ENCODE results near the gene THSD4.

The THSD4 gene

DNA sequence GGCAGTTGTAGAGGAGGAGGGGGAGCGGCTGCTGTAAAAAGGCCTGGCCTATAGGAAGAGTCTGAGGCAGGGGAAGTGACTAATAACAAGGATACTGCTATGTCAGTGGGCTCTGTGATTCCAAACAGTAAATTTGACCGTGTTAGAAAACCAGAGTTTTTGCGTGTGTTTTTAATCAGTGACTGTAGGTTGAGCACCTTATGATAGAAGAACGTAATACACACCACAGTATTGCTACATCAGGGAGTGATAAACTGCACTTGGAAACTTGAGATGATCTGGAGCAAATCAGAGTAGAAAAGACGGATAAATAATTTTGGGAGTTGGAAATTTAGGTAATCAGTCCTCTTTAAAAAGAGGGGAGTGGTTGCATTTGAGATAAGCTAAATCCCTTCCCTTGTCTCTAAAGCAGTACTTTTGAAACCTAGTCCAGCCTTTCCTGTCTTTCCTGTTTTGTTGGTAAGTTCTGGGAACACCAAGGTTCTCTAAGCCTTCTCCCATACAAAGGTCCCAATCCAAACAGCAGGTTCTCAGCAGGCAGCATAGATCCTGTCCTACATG is 564.6 kb downstream of the THSD4 start:
- no peak for DNase-seq

DNA sequence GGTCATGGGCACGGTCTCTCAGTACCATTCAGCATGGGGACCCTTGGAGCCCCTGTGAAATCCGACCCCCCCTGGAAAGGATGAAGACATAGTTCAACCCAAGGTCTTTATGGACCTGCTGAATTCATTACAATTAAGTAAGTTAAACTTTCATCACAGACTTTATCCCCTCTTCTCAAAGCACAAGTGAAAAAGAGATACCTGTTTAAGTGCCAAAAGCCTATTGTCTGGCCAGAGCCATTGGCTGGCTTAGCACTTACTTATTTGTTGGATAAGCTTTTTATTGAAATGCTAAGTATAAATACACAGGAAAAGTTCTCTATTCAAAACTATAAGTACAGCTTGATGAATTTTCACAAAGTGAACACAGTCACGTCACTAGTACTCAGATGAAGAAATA is 566.7 kb downstream of the THSD4 start:
- DNase-seq: no peak

DNA sequence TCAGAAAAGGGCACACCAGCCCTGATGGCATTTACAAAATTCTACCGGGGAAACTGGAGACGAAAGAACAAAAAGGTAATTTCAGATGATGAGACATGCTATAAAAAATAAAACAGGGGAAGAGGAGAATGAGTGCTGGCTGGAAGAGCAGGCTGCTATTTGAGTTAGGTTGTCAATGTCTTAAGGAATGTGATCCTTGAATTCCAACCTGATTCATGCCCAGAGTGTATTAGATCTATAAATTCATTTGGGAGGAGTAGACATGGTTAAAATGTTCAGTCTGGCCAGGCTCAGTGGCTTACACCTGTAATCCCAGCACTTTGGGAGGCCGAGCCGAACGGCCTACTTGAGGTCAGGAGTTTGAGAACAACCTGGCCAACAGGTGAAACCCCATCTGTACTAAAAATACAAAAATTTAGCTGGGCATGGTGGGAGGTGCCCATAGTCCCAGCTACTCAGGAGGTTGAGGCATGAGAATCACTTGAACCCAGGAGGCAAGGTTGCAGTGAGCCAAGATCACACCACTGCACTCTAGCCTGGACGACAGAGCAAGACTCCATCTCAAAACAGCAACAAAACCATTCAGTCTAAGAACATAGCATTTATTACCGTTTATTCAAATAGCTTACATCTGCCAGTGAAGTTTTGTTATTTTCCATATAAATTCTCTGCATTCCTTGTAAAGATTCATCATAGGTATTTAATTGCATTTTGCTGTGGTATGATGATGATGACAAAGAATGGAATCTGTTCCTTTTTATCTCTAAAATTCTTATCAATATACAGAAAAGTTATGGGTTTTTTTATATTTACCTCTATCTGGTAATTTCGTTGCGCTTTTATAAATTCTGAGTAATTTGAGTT is 568.4 kb downstream of the THSD4 start:
- no peak for DNase-seq

DNA sequence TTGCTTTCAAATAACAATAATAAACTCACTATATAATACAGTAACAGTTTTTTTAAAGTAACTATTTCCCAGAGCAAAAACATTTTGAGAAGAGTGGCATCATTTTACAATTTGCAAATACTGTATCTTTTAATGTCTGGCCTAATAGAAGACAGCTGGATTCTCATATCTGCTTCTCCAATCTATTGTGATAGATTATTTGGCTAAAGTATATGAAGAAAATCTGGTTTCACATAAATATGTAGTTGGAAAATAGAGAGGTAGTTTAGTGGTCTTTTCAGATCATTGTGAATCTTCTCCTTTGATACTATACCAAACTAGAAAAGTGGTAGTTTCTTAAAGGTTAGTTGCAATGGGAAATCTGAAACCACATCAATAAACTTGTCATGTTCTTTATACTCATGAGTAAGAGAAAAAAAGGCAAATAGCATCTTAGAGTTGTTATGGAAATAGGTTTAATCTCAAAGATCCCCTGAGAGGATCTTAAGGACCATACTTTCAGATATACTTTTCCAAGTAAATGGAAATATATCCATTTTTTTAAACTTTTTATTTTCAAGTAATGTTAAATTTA is 570.2 kb downstream of the THSD4 start:
- no peak for DNase-seq

DNA sequence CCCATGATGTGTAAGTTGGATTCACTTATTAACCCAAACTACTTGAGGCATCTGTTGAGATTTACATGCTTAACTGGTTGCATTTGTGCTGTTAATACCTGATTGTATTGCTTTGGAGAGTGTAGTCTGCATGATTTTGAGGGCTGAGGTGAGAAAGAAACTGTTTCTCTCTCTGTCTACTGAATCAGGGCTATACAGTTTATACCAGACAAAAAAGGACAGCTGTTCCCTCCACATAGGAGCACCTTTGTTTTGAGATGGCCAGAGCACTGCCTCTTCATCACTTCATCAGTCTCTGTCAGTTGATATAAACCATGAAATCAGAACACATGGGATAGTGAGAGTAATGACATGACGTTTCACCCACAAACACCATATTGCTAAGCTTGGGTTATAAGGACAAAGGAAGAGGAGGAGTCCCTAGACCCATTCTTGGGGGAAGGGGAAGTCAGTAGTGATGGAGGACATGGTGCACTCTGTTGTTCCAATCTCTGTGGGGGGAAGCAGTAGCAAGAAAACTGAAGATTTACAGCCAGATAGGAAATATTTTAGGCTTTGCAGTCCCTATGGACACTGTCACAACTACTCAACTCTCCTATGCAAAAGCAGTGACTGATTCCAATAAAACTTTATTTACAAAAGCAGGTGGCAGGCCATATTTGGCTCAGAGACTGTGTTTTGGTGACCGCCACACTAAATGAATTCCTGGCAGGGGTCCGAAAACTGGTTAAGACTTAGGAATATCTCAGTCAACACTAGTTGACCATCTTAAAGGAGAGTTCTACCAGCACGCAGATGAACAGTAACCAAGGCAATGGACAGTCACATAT is 571.2 kb downstream of the THSD4 start:
- DNase-seq: no peak

DNA sequence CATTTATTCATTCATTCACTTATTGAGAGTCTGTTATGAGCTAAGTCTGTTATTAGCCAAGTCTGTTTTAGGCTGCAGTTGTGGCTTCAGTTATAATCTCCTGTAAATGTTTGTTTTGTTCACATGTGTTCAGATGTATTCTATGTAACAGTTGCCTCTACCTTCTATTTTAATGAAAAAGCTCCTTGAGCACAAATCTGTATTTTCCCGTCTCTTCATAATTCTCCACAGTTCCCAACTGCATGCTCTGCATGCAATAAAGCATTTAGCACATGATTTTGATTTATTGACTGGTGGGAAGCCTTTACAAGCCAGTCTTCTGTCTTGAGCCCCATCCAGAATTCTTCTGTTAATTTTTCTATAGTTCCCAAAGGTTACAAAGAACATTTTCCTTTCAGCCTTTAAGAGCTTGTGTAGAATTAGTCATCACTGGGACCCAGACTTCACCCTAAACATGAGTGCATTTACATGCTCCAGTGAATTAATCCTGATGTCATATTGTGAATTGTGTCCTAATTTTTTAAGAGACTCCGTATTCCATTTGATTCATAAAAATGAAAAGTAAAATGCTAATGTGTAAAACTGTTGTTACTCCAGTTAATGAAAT is 572.7 kb downstream of the THSD4 start:
- DNase-seq: no peak

DNA sequence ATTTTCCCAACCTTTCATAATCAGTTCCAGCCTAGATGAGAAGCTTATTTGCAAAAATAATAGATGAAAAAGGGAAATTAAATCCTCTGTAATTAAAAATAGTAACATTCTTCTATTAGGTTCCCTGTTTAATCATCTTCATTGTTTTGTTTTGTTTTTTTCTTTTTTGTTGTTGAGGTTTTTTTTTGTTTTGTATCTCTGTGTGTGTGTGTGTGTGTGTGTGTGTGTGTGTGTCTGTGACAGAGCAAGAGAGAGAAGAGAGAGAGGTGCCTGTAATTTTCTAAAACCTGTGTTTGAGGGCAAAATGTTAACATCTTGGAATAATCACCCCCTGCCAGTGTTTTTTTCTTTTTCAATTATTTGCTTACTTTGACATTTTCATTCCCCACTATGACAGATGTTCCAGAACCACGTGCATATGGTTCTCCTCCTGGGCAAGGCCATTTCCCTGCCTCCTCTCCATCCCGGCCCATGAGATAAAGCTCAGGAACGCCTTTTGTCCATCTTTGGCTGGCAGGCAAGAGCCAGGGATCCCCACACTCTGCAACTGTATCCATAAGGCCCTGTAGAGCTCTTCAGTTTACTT is 573.3 kb downstream of the THSD4 start:
- DNase-seq: no peak

DNA sequence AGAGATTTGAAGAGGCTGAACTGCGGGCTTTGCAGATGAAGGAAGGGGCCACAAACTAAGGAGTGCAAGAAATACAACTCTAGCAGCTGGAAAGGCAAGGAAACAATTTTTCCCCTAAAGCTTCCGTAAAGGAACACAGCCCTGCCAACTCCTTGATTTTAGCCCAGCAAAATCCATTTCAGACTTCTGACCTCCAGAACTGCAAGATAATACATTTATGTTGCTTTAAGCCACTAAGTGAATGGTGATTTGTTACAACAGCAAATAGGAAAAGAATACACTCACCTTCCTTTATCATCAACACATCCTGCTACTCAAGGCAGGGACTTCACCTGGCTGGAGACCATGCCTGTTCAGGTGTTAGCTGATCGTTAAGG is 575.8 kb downstream of the THSD4 start:
- no peak for DNase-seq

DNA sequence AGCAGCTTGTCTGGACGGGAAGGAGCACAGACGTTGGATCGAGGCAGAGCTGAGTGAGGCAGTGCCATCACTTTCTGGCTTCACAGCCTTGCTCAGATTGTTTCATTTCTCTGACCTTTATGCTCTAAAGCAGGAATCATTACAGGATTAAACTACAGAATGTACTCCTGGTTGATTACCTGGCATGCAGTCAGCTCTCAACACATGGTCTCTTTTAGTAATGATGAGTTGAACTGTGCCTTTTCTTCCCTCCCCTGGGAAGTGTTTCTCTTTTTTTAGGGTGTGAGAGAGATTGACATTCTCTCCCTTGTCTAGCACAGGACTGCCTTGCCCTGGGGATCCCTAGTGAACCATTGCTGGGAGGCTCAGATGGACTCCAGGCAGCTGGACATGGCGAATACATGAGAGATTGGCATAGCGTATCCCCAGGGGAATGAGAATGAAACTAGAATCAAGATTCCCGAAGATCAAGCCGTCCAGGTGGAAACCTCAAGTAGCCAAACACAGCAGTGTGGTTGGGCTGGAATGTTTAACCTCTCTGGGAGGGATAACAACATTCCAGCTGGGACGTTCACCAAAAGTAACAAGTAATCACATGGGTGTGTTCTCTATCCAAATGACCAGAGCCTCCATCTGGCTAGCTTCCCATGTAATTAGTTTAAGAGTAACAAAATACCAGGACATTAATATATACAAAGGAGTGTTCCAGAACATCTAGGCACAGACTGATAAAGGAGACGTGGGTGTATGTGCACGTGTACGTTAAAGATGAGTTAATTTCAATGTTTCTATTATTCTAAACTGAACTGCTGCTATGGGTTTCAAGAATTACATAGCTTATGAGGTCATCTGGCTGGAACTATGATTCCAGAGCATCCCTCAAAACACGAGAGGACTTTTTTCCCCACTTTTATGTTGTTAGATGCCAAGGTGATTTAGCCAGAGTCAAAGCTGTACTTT is 576.5 kb downstream of the THSD4 start:
- DNase-seq: no peak

DNA sequence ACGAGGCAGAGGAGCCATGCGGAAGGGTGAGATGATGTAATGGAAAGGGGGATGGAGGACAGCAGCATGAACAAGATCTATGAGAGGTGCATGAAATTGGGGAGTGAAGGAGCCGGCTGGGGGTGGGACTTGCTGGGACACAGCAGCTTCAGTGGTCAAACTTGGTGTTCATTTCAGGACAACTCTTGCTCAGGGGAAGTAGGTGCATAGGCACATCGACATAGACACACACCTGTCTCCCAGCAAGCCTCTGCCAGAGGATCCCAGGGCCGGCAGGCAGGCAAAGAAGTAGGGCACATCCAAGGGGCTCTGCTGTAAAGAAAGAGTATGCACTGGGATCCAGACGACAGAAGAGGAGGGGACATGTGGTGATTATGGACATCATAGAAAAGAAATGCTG is 582.0 kb downstream of the THSD4 start:
- no peak for DNase-seq

DNA sequence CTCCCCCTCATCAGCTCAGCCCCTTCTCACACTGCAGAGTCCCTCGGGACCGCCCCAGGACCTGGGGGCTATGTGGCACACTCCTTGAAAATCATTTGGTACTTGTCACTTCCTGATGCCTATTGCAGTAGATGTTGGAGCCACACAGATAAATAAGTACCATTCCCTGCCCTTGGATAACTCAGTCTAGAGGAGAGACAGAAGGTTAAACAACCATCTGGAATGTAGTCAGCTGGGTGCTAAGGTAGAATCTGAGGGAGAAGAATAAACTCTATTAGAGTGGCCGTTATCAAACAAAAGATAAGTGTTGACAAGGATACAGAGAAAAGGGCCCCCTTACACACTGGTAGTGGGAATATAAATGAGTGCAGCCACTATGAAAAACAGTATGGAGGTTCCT is 582.8 kb downstream of the THSD4 start:
- no peak for DNase-seq

DNA sequence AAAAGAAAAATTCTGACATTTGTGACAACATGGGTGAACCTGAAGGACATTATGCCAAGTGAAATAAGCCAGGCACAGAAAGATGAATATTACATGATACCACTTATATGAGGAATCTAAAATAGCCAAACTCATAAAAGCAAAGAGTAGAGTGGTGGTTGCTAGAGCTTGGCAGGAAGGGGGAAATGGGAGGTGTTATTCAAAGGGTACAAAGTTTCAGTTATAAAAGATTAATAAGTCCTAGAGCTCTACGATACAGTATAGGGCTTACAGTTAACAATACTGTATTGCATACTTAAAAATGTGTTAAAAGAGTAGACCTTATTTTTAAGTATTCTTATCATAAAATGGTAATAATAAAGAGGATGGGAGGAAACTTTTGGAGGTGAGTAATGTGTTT is 583.5 kb downstream of the THSD4 start:
- DNase-seq: no peak

DNA sequence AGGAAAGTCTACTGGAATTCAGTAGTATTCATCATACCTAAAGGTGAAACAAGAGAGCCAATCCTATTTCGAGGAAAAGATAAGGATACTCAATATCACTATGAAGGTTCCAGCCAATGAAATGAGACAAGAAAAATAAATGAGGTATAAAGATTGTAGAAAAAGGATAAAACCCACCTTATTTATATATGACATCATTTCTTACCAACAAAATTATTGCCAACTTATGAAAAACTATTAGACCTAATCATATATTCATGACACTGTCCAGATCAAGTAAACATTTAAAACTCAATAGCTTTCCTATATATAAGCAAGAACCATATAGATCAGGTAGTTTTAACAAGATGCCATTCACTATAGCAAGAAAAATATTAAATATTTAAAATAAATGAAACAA is 584.7 kb downstream of the THSD4 start:
- no peak for DNase-seq

DNA sequence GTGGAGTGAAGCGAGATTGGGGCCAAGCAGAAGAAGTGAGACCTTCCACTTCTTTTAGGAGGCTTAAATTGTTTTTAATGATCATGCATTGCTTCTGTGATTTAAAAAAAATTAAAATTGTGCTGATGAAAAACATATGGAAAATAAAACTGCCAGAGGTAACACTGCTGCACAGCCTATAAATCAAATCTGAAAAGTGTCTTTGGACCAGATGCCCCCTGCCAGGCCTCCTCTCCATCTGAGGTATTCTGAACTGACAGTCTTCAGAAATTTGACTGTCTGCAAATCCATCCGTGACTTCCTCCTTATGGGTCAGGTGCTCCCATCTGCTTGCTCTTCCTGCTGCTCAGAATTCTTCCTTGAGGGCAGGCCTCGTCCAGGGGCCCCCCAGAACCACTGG is 586.5 kb downstream of the THSD4 start:
- no peak for DNase-seq

DNA sequence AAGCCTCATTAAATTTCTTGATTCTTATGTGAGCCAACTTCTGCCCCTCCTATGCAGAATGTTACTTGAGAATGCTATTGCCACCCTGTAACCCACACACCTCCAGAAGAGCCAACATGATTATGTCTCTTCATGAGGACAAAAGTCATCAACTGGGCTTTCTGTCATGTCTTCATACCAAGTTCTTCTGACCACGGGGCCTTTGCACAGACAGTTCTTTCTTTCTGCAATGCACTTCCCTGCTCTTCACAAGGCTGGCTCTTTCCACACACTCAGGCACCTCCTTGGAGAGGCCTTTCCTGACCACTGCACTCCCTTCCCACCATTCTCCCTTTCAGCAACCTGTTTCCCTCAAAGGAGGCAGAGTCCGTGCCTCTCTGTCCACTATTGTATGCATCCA is 587.2 kb downstream of the THSD4 start:
- DNase-seq: no peak

DNA sequence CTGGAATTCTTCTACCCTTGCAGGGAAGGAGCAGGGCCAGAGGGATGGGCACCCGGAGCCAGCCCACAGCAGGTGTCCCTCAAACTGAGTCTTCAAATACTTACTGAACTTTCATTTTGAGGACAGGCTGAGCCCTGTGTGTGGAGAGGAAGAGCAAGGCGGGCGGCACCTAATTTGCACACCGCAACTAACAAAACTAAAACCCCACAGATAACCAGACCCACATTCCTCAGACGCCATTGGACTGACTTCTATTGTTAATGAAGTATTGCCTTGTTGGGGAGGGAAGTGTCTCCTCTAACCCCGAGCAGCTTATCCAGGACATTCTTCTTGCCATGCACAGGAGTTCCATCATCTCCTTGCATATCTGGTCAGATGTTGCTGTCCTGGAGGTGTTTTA is 589.9 kb downstream of the THSD4 start:
- no peak for DNase-seq

DNA sequence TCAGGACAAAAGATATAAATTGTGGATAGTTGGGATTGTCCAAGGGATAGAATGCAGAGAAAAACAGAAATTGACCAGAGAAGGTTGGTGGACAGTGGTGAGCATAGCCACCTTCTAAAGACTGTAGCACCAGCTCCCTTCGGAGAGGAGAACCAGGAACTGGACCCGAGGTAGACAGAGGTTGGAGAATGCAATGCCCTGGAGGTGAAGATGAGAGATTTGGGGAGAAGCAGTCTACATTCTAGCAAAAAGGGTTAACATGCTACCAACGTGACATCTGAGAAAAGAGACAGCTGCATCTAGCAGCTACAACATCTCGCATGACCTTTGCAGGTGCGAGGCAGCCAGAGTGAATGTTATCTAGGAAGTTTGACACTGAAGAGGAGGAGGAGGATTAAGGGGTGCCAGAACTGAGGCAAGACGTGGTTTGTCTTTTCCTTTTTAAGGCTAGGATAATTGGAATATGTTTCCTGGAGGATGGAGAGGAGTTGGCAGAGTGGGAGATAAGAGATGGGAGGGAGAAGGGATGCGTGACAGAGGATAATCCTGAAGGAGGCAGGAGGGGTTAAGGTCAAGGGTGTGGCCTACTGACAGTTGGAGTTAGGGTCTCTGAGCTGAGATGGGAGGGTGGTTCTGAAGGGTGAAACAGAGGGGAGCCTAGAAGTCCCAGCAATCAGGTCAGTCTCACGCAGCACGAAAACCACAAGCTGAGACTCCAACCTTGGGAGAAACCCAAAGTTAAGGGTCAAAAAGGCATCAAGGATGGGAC is 591.4 kb downstream of the THSD4 start:
- no peak for DNase-seq

DNA sequence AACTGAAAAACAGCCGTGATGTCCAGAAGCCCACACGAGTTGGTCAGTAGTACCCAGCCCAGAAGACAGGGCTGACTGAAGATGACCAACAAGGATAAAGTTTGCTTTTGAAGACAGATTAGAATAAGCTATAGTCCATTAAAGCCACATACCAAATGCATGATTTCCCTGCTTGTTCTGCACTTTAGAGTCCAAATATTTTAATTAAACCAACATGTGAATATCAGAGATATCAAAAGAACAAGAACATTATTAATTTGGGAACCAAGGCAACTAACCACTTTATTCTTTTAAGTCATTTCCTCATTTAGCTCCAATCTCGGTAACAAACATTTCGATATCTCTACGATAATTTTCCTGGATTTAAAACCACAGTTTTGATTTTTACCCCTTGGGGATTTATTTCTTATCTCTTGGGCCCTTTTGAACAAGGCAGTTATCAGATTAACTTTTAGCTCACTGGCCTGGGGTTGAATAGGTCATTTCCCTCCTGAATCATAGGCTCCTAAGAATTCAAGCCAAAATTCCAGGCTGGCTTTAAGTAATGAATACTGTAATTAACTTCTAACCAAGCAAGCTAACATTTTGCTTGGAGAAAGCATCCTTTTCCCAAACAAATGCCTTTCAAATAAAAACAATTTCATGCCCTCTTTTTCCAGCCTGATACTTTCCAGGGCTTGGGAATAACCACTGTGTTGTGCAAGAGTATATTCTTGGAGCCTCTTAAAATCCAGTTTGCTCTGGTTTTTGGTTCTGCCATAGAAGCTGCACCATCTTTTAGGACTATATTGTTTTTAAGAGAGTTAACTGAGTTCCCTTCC is 592.2 kb downstream of the THSD4 start:
- no peak for DNase-seq

DNA sequence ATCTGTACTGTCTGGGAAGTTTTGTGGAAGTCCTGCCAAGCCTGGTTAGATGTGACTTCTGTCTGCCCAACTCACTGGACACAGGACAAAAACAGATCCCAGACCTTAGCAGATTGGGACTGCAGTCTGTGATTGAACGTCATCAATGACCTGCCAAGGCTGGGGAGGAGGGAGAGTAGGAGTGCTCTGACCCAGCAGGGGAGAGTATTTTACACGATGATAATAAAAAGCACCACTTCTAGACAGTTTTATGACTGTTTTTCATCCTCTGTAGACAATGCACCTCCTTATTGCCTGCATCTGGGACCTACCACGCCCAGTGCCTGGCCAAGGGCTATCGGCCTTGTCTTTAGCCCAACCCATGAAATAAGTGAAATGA is 592.8 kb downstream of the THSD4 start:
- DNase-seq: no peak

DNA sequence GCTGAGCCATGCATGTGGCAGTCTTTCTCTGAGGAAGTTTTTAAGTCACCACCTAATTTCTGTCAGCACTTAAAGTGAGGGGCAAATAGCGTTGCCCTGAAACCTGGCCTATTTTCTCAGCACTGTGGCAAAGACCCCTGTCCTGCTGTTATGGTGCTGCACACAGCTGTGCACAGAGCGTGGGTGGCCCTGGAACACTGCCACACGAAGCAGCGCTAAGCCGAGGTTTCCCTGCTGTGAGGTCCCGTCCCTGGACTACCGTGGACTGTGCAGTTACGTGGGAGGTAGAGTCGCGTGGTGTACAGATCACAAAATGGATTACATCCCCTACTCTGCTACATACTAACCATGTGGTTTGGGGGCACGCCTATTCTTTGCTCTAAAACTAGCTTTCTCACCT is 593.5 kb downstream of the THSD4 start:
- no peak for DNase-seq
